Measurements from ENCODE around the gene MMP13.

DNA sequence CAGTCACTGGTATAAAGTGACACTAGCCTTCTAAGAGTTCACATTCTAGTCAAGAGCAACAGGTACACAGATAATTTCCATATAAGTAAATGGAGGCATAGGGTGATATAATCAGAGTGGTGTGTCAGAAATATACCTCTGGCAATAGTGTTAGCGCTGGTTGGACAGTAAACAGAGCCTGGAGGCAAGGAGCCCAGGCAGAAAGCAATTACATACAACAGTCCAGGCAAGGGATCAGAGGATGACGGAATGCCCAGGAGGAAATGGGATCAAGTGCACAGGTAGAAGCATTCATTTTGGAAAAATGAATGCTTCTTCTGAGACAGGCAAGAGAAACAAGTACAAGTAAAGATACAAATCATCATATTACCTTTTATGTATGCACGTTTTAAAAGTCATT lies 36.2 kb upstream of the MMP13 start:
- TF ChIP-seq, protein P1, sequence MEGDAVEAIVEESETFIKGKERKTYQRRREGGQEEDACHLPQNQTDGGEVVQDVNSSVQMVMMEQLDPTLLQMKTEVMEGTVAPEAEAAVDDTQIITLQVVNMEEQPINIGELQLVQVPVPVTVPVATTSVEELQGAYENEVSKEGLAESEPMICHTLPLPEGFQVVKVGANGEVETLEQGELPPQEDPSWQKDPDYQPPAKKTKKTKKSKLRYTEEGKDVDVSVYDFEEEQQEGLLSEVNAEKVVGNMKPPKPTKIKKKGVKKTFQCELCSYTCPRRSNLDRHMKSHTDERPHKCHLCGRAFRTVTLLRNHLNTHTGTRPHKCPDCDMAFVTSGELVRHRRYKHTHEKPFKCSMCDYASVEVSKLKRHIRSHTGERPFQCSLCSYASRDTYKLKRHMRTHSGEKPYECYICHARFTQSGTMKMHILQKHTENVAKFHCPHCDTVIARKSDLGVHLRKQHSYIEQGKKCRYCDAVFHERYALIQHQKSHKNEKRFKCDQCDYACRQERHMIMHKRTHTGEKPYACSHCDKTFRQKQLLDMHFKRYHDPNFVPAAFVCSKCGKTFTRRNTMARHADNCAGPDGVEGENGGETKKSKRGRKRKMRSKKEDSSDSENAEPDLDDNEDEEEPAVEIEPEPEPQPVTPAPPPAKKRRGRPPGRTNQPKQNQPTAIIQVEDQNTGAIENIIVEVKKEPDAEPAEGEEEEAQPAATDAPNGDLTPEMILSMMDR (IDR thresholded peaks at IDR 0.05): no peak
- TF ChIP-seq ZFX (IDR thresholded peaks at IDR 0.05; ENCODE audit: borderline replicate concordance): no peak

Data from 22Rv1 (cell line).